Prostate gland (tissue), 2 donors: ENCODE data around the gene TMEM132A.

Source experiments
- POLR2A ChIP-seq: fragments of 450-650 bp; IDR thresholded peaks from one replicate; pipeline ENCODE4 v1.6.1; 2016; ENCODE audit warnings: antibody characterized with exemption, mild to moderate bottlenecking
- POLR2AphosphoS5 ChIP-seq: sonication (generic); formaldehyde crosslinking; IDR thresholded peaks from one replicate; pipeline ENCODE4 v1.6.1; 2017; ENCODE audit warnings: antibody characterized with exemption
- TF ChIP-seq, protein P1 (sequence below), 4 experiments: fragments of 200-600 bp in 2 of 4; fragments of 450-650 bp in 2 of 4; sonication (generic) in 2 of 4; IDR thresholded peaks; 1 replicate in 3 of 4; 2 replicates in 1 of 4; pipeline ENCODE4 v1.5.1; 2016 to 2019; ENCODE audit warnings: antibody characterized with exemption in 4 of 4, mild to moderate bottlenecking in 2 of 4, moderate library complexity in 2 of 4

DNA sequence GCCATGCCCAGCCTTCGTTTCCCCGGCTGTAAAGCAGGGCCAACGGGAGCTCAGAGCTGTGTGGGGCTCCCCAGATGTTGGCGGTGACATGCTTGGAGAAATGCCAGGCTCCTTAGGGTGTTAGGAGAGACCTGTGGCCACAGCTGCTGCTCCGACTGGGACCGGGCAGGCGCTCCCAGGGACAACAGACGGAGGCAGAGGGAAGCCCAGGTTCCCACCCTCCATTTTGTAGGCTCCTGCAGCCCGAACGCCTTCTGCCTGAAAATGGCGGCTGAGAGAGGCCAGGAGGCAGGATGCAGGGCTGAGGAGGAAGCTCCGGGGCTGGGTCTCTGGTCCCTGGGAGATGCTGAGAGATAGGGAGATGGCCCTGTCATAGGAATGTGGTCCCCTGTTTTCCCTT, 57.3 kb downstream of the TMEM132A start:
- TF ChIP-seq, protein P1, sequence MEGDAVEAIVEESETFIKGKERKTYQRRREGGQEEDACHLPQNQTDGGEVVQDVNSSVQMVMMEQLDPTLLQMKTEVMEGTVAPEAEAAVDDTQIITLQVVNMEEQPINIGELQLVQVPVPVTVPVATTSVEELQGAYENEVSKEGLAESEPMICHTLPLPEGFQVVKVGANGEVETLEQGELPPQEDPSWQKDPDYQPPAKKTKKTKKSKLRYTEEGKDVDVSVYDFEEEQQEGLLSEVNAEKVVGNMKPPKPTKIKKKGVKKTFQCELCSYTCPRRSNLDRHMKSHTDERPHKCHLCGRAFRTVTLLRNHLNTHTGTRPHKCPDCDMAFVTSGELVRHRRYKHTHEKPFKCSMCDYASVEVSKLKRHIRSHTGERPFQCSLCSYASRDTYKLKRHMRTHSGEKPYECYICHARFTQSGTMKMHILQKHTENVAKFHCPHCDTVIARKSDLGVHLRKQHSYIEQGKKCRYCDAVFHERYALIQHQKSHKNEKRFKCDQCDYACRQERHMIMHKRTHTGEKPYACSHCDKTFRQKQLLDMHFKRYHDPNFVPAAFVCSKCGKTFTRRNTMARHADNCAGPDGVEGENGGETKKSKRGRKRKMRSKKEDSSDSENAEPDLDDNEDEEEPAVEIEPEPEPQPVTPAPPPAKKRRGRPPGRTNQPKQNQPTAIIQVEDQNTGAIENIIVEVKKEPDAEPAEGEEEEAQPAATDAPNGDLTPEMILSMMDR (IDR thresholded peaks at IDR 0.05) = no peak
- TF ChIP-seq POLR2A (no peak), POLR2AphosphoS5 (no peak)
